Dermis microvascular lymphatic vessel endothelial cell (primary cell): Measurements from ENCODE around the gene PCDHGC3. TPM values are rescaled to one million over a fixed set of nuclear protein-coding genes. Genes with fewer than 3 reads are reported as not detected.

Experiments
- DNase-seq, 2 donors: peaks; one replicate each; pipeline versions ENCODE4 v3.0.0 to v3.0.0-alpha.2; 2010; ENCODE audit warnings: low read depth in 2 of 2
- total RNA-seq: library from RNA; depleted of rRNA; stranded (reverse); fragments of >200 nt; gene quantifications from 2 replicates; pipeline ENCODE4 v1.2.1, GENCODE V29; 2014

Gene PCDHGC3
- total RNA-seq, 1 donor from 2014 or later, result 12.3 TPM

DNA sequence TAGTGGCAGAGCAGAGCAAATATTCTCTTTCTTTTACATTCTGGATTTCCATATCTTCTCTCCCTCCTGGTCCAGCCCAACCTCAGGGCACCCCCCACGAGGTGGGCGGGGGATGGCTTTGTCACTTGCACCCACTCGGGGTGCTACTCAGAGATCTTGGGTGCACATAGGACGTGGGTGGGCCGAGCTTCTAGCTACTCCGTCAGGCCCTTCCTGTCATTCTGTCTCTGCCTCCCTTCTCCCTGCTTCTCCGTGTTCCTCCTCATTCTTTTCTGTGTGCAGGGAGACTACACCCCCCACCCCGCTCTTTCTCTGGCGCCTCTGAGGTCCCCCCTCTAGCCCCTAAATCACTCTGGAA lies 32.7 kb downstream of the PCDHGC3 start:
- DNase-seq, result no peak

GRCh38 chr5:141508798-141509611 lies 33.2 kb downstream of the PCDHGC3 start:
- peak in 1 of 2 donors; percentile 78 for DNase-seq

GRCh38 chr5:141510160-141510559 lies 34.4 kb downstream of the PCDHGC3 start:
- DNase-seq, result no peak

DNA sequence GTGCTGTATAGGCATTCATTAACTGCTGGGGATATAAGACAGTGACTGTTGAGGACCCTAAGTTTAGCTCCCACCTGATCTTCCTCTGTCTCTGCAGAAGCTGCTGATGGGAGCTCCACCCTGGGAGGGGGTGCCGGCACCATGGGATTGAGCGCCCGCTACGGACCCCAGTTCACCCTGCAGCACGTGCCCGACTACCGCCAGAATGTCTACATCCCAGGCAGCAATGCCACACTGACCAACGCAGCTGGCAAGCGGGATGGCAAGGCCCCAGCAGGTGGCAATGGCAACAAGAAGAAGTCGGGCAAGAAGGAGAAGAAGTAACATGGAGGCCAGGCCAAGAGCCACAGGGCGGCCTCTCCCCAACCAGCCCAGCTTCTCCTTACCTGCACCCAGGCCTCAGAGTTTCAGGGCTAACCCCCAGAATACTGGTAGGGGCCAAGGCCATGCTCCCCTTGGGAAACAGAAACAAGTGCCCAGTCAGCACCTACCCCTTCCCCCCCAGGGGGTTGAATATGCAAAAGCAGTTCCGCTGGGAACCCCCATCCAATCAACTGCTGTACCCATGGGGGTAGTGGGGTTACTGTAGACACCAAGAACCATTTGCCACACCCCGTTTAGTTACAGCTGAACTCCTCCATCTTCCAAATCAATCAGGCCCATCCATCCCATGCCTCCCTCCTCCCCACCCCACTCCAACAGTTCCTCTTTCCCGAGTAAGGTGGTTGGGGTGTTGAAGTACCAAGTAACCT lies 35.3 kb downstream of the PCDHGC3 start:
- DNase-seq, result no peak

DNA sequence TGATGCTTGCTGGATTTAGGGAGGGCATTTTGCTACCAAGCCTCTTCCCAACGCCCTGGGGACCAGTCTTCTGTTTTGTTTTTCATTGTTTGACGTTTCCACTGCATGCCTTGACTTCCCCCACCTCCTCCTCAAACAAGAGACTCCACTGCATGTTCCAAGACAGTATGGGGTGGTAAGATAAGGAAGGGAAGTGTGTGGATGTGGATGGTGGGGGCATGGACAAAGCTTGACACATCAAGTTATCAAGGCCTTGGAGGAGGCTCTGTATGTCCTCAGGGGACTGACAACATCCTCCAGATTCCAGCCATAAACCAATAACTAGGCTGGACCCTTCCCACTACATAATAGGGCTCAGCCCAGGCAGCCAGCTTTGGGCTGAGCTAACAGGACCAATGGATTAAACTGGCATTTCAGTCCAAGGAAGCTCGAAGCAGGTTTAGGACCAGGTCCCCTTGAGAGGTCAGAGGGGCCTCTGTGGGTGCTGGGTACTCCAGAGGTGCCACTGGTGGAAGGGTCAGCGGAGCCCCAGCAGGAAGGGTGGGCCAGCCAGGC lies 36.1 kb downstream of the PCDHGC3 start:
- DNase-seq, result no peak

GRCh38 chr5:141512390-141512910 lies 36.7 kb downstream of the PCDHGC3 start:
- DNase-seq, result peak in 1 of 2 donors; percentile 82

- peak in 1 of 2 donors; percentile 65 for DNase-seq
Measured at GRCh38 chr5:141512911-141513626, 37.3 kb downstream of the PCDHGC3 start.

GRCh38 chr5:141513627-141514329 lies 38.0 kb downstream of the PCDHGC3 start:
- peak in 1 of 2 donors; percentile 82 for DNase-seq

DNA sequence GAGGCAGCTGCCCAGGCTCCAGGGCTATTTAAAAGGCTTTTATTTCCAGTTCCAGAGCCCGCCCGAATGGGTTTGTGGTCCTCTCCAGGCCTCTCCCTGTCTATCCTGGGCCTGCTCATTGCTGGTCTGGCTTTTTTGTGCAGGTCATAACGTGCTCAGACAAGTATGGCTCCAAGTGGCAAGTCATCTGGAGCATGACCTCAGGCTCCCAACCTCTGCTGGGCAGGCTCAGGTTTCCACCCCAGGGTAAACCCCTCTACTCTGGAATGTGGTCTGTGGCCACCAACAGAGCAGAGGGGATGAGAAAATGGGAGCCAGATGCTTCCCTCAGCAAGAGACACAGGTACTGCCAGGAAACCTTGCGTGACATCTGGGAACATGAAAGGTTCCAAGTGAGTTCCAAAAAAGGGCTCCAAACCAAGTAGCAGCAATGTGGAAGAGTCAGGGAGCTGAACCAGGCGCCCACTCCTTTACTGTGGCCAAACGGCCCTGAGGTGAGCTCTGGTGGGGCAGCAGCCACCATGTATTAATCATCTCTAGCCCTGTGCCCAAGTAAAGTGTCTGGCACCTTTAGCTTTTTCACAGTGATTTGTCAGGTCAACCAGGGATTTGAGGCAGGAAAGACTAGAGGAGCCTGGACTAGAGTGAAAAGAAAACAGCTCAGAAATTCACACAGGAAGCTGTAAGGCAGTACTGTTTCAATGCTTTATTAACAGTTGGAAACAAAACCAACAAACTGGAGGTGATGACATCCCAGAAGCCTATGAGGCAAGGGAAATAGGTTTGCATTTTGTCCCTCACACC lies 38.8 kb downstream of the PCDHGC3 start:
- DNase-seq, result peak in 1 of 2 donors; percentile 56

GRCh38 chr5:141515141-141515540 lies 39.4 kb downstream of the PCDHGC3 start:
- DNase-seq, result no peak

- DNase-seq, result no peak
Measured at GRCh38 chr5:141515946-141516671, 40.3 kb downstream of the PCDHGC3 start.

GRCh38 chr5:141516672-141517025 lies 40.9 kb downstream of the PCDHGC3 start:
- no peak for DNase-seq

DNA sequence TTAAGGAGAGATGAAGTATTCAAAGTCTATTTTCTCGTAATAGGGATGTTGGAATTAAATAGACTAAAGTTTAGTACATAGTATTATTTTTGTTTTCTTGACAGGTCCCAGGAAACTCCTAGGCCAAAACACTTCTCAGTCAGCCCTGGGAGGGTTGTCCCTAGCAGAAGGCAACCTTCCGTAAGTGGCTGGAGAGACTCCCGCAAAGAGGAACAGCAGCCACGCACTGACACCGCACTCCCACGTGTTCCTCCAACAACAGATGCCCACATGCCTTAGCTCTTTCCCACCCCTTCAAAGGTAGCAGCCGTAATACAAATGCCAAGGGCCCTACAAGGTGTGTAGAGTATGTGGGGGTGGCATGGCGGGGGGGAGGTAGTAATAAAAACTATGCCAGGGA lies 41.5 kb downstream of the PCDHGC3 start:
- DNase-seq, result no peak

DNA sequence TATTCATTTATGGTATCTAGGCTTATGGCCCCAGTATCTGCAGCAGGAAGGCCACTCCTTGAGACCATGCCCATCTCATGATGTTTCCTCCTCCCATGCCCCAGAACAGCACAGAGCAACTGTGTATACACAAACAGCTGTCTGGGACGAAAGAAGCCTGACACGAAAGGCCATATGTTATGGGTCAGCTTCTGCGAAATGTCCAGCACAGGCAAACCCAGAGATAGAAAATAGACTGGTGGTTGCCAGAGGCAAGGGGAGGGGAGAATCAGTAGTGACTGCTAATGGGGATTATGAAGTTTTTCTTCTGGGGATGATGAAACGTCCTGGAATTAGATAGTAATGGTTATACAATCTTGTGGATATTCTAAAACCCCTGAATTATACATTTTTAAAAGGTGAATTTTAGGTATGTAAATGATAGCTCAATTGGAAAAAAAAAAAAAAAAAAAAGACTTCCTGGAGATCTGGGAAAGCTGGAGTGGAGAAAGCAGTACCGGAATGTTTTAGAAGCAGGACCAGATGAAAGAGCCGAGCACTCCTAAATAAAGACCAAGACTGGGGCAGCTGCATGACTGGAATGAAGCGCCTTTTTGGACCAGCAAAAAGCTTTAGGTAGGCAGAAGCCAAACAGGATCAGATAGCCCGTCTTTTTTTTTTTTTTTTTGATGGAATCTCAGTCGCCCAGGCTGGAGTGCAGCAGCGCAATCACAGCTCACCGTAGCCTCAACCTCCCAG lies 42.3 kb downstream of the PCDHGC3 start:
- DNase-seq, result no peak

DNA sequence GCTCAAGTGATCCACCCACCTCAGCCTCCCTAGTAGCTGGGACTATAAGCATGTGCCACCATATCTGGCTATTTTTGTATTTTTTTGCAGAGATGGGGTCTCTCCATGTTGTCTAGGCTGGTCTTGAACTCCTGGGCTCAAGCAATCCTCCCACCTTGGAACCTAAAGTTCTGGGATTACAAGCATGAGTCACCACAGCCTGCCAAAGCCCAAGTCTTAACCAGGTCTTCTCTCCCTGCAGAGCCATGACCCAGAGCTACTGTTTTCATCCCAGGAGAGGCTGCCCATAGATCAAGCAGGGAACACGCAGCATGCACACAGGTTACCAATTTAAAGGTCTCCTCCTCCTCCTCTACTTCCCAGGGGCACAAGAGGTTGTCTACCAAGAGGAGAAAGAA lies 42.9 kb downstream of the PCDHGC3 start:
- DNase-seq, result no peak

DNA sequence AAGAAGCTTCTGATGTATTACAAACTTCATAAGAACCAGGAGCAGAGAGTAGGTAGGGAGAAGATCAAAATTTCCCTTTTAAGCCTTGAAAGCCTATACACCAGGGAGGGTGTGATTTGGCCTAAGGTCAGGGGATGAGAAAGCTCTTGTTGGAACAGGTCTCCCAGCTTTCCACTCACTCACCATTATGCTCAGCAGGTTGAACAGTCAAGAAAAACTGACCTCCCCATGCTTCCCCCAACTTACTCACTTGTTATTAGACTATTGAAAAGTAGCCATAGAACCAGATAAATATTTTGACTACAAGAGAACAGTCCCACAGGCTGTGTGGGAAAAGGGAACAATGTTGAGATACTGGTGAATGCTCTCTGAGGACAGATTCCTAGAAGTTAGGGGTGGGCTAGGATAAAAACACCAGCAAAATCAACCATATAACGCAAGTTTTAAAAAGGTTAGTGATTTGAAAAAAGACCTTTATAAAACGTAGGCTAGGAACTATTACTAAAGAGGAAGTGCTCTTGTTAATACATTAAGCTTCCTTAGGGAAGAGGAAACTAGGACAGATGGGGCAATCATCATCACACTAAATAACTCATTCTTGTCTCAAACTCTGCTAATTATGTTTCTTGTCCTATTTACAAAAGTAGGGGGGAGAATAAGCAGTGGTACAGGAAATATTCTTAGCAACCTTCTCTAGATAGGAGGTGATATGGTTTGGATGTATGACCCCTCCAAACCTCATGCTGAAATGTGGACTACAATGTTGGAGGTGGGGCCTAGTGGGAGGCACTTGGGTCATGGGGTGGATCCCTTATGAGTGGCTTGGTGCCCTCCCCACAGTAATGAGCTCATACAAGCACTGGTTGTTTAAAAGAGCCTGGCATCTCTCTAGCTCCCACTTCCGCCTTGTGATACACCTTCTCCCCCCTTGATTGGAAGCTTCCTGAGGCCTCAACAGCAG lies 44.1 kb downstream of the PCDHGC3 start:
- peak in 1 of 2 donors; percentile 17 for DNase-seq

DNA sequence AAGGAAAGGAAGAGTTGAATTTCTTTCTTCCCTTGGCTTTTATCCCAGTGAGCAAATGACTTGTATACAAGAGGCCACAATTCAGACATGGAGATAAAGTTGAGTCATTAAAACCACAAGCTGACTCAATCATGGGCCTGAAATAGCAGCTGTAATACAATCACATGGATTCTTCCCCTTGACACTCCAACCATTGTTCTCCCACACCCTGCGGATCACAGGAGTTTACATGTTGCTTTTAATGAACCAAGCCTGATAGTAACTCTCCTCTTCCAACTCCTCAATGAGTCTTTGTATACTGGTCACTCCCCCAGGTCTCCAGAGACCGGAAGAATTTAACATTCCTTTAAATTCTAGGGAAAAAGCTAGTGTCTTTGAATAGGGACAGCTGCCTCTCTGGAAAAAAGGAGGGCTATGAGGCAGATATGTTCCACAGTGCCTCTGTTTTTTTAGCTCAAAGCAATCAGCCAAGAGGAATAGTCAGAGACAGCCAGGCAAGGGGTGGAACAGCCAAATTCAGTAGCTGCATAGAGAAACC lies 45.5 kb downstream of the PCDHGC3 start:
- DNase-seq, result peak; percentile 93 to 99
